HepG2 (cell line): ENCODE results near the gene NCOA4. TPM values are rescaled to one million over a fixed set of nuclear protein-coding genes. Genes with fewer than 3 reads are reported as not detected.

Experiments
- ADNP ChIP-seq: sonication (generic); formaldehyde crosslinking; IDR thresholded peaks from 2 replicates; pipeline ENCODE4 v1.4.0; 2020; ENCODE audit warnings: missing genetic modification reagents
- CBX1 ChIP-seq: IDR thresholded peaks from one replicate; pipeline ENCODE4 v1.6.1; 2016; ENCODE audit warnings: antibody characterized with exemption, low read depth
- DZIP1 ChIP-seq: sonication (generic); formaldehyde crosslinking; IDR thresholded peaks from 2 replicates; pipeline ENCODE4 v1.5.0; 2020; ENCODE audit warnings: mild to moderate bottlenecking, missing genetic modification reagents
- HNRNPLL ChIP-seq: fragments of 200-400 bp; formaldehyde crosslinking; IDR thresholded peaks from 2 replicates; pipeline ENCODE4 v1.6.1; 2017; ENCODE audit warnings: mild to moderate bottlenecking, low read depth, low read length; ENCODE audit not compliant: poor library complexity, severe bottlenecking
- NFKB2 ChIP-seq: sonication (generic); formaldehyde crosslinking; IDR thresholded peaks from 2 replicates; pipeline ENCODE4 v1.4.0; 2020; ENCODE audit warnings: missing genetic modification reagents, borderline replicate concordance
- NR1H2 ChIP-seq: sonication (generic); formaldehyde crosslinking; IDR thresholded peaks from 2 replicates; pipeline ENCODE4 v1.8.1; 2022; ENCODE audit warnings: low read depth, missing genetic modification reagents, borderline replicate concordance
- NR2C2 ChIP-seq: sonication (generic); formaldehyde crosslinking; IDR thresholded peaks from 2 replicates; pipeline ENCODE4 v1.4.0; 2020; ENCODE audit warnings: missing genetic modification reagents, mild to moderate bottlenecking, moderate library complexity, borderline replicate concordance
- PHF21A ChIP-seq: sonication (generic); formaldehyde crosslinking; IDR thresholded peaks from 2 replicates; pipeline ENCODE4 v1.5.0; 2020; ENCODE audit warnings: mild to moderate bottlenecking, missing genetic modification reagents
- RORA ChIP-seq: sonication (generic); formaldehyde crosslinking; IDR thresholded peaks from 2 replicates; pipeline ENCODE4 v1.5.0; 2020; ENCODE audit warnings: mild to moderate bottlenecking, missing genetic modification reagents, moderate library complexity
- SAP130 ChIP-seq: IDR thresholded peaks from 2 replicates; pipeline ENCODE4 v1.6.1; 2016; ENCODE audit warnings: low read depth
- SRY ChIP-seq: sonication (generic); formaldehyde crosslinking; IDR thresholded peaks from 2 replicates; pipeline ENCODE4 v1.8.0; 2022; ENCODE audit warnings: mild to moderate bottlenecking, missing genetic modification reagents
- WIZ ChIP-seq: sonication (generic); formaldehyde crosslinking; IDR thresholded peaks from 2 replicates; pipeline ENCODE4 v1.5.1; 2020; ENCODE audit warnings: mild to moderate bottlenecking, missing genetic modification reagents
- ZNF136 ChIP-seq: sonication (generic); formaldehyde crosslinking; IDR thresholded peaks from 2 replicates; pipeline ENCODE4 v1.8.1; 2022; ENCODE audit warnings: low read depth, mild to moderate bottlenecking, moderate library complexity, missing genetic modification reagents
- ZNF644 ChIP-seq: IDR thresholded peaks from 2 replicates; pipeline ENCODE4 v1.6.1; 2016; ENCODE audit warnings: low read depth
- ZNF816 ChIP-seq: sonication (generic); formaldehyde crosslinking; IDR thresholded peaks from 2 replicates; pipeline ENCODE4 v1.8.0; 2022; ENCODE audit warnings: missing genetic modification reagents, mild to moderate bottlenecking, borderline replicate concordance
- polyA plus RNA-seq, 8 experiments: library from polyadenylated mRNA; depleted of rRNA in 3 of 8; stranded (reverse) in 7 of 8; unstranded in 1 of 8; fragments of >200 nt; fragmentation: Illumina TruSeq in 4 of 8; extraction: Trizol in 4 of 8; gene quantifications; 2 replicates each; pipeline versions ENCODE4 v1.2.1 to v1.2.3, GENCODE V29; 2011 to 2016; ENCODE audit warnings: low read depth in 4 of 8, missing spikeins in 1 of 8, mixed read lengths in 1 of 8; ENCODE audit not compliant: insufficient read depth in 1 of 8
- total RNA-seq, 5 experiments: library from RNA; depleted of rRNA; stranded (reverse); fragments of >200 nt; fragmentation: Illumina TruSeq; extraction: Trizol; gene quantifications; 2 replicates each; pipeline ENCODE4 v1.2.3, GENCODE V29; 2016; ENCODE audit warnings: low read depth in 1 of 5
- TF ChIP-seq, protein P1 (sequence below), 2 experiments: sonication (generic) in 1 of 2; formaldehyde crosslinking in 1 of 2; IDR thresholded peaks; 2 replicates each; pipeline versions ENCODE4 v1.6.1 to v1.9.0; 2014 to 2022; ENCODE audit warnings: antibody characterized with exemption in 1 of 2, borderline replicate concordance in 1 of 2, inconsistent platforms in 1 of 2, low read depth in 1 of 2, missing genetic modification reagents in 1 of 2
- TF ChIP-seq, protein P2 (sequence below): sonication (generic); formaldehyde crosslinking; IDR thresholded peaks from 2 replicates; pipeline ENCODE4 v1.5.0; 2020; ENCODE audit warnings: mild to moderate bottlenecking, low read depth, missing genetic modification reagents, borderline replicate concordance
- TF ChIP-seq, protein P3 (sequence below): sonication (generic); formaldehyde crosslinking; IDR thresholded peaks from 2 replicates; pipeline ENCODE4 v1.5.0; 2020; ENCODE audit warnings: missing genetic modification reagents, mild to moderate bottlenecking, borderline replicate concordance

Gene NCOA4
- total and polyA plus RNA-seq, 2 of the 13 experiments (the other 11 are each of a cell fraction or from before 2014, with no cell fraction given) = 306 to 400 TPM

GRCh38 chr10:46052057-46052790 is 21.8 kb upstream of the NCOA4 start (continued):
- TF ChIP-seq, protein P1, sequence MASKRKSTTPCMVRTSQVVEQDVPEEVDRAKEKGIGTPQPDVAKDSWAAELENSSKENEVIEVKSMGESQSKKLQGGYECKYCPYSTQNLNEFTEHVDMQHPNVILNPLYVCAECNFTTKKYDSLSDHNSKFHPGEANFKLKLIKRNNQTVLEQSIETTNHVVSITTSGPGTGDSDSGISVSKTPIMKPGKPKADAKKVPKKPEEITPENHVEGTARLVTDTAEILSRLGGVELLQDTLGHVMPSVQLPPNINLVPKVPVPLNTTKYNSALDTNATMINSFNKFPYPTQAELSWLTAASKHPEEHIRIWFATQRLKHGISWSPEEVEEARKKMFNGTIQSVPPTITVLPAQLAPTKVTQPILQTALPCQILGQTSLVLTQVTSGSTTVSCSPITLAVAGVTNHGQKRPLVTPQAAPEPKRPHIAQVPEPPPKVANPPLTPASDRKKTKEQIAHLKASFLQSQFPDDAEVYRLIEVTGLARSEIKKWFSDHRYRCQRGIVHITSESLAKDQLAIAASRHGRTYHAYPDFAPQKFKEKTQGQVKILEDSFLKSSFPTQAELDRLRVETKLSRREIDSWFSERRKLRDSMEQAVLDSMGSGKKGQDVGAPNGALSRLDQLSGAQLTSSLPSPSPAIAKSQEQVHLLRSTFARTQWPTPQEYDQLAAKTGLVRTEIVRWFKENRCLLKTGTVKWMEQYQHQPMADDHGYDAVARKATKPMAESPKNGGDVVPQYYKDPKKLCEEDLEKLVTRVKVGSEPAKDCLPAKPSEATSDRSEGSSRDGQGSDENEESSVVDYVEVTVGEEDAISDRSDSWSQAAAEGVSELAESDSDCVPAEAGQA (IDR thresholded peaks at IDR 0.05; ENCODE audit: low read depth) = 0 out of 2 replicates have a peak, but pooled peaks have one; percentile 18
- TF ChIP-seq, protein P1 (CRISPR knock-in tag; IDR thresholded peaks at IDR 0.05; ENCODE audit: borderline replicate concordance) = no peak; the same call in 1 of the 2 replicates
- TF ChIP-seq NR2C2 (CRISPR knock-in tag) = peak; percentile 47; the same call in 1 of the 2 replicates
- TF ChIP-seq ZNF816 (CRISPR knock-in tag) = no peak
- peak; percentile 69; the same call in 1 of the 2 replicates for TF ChIP-seq ZNF136
- TF ChIP-seq CBX1 = peak; percentile 41
- TF ChIP-seq, protein P2, sequence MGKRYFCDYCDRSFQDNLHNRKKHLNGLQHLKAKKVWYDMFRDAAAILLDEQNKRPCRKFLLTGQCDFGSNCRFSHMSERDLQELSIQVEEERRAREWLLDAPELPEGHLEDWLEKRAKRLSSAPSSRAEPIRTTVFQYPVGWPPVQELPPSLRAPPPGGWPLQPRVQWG (CRISPR knock-in tag) = no peak
- TF ChIP-seq RORA = peak; percentile 56; the same call in 1 of the 2 replicates
- TF ChIP-seq NFKB2 (CRISPR knock-in tag) = no peak
- no peak for TF ChIP-seq ADNP
- peak; percentile 78 for TF ChIP-seq SAP130 (CRISPR knock-in tag)
- no peak for TF ChIP-seq HNRNPLL
- TF ChIP-seq ZNF644 (CRISPR knock-in tag) = no peak; the same call in 1 of the 2 replicates
- TF ChIP-seq WIZ (CRISPR knock-in tag) = no peak
- TF ChIP-seq, protein P3, sequence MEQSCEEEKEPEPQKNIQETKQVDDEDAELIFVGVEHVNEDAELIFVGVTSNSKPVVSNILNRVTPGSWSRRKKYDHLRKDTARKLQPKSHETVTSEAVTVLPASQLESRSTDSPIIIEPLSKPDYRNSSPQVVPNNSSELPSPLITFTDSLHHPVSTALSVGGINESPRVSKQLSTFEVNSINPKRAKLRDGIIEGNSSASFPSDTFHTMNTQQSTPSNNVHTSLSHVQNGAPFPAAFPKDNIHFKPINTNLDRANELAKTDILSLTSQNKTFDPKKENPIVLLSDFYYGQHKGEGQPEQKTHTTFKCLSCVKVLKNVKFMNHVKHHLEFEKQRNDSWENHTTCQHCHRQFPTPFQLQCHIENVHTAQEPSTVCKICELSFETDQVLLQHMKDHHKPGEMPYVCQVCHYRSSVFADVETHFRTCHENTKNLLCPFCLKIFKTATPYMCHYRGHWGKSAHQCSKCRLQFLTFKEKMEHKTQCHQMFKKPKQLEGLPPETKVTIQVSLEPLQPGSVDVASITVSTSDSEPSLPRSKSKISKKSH (CRISPR knock-in tag) = no peak
- no peak for TF ChIP-seq DZIP1 (CRISPR knock-in tag)
- TF ChIP-seq NR1H2 (CRISPR knock-in tag) = no peak
- TF ChIP-seq SRY (CRISPR knock-in tag) = no peak
- peak; percentile 98 for TF ChIP-seq PHF21A (CRISPR knock-in tag)
